Upper lobe of right lung (tissue), 1 donor: ENCODE results near the gene MOB2. TPM values are rescaled to one million over a fixed set of nuclear protein-coding genes. Genes with fewer than 3 reads are reported as not detected.

Experiments
- ATAC-seq: fragments of 200-7000 bp; cut with Tn5 transposase; one replicate; pipeline ENCODE4 v1.9.1; 2020; ENCODE audit warnings: mild to moderate bottlenecking, moderate library complexity
- DNase-seq: peaks from one replicate; pipeline ENCODE4 v3.0.0-alpha.2; 2020
- H3K27ac ChIP-seq: fragments of 200-600 bp; one replicate; pipeline ENCODE4 v1.8.0; 2022
- H3K27me3 ChIP-seq: fragments of 200-600 bp; one replicate; pipeline ENCODE4 v1.8.0; 2022; ENCODE audit warnings: mild to moderate bottlenecking
- H3K36me3 ChIP-seq: fragments of 200-600 bp; one replicate; pipeline ENCODE4 v1.8.0; 2022
- H3K4me1 ChIP-seq: fragments of 200-600 bp; one replicate; pipeline ENCODE4 v1.8.0; 2022
- H3K4me3 ChIP-seq: fragments of 200-600 bp; one replicate; pipeline ENCODE4 v1.8.0; 2022; ENCODE audit warnings: mild to moderate bottlenecking
- H3K9me3 ChIP-seq: fragments of 200-600 bp; one replicate; pipeline ENCODE4 v1.8.0; 2022
- intact Hi-C: fragments of 100-400 bp; cut with DNase I; formaldehyde crosslinking; loops from one replicate; pipeline ENCODE4 v1.11.0; 2022
- total RNA-seq: library from RNA; stranded (reverse); fragmentation: NEBNext Ultra II Directional; extraction: Animal tissue kit (Norgen Biotek cat#: 25700); gene quantifications from one replicate; pipeline ENCODE4 v1.2.1, GENCODE V29; 2021
- TF ChIP-seq, protein P1 (sequence below): fragments of 200-600 bp; IDR thresholded peaks from one replicate; pipeline ENCODE4 v1.8.0; 2022; ENCODE audit warnings: antibody characterized with exemption
- donor health status: DM: no; HTN: yes; CAD: no; lungs with severe emphysema.

MOB2 gene
- total RNA-seq, 1 donor from 2014 or later = 58.9 TPM

DNA sequence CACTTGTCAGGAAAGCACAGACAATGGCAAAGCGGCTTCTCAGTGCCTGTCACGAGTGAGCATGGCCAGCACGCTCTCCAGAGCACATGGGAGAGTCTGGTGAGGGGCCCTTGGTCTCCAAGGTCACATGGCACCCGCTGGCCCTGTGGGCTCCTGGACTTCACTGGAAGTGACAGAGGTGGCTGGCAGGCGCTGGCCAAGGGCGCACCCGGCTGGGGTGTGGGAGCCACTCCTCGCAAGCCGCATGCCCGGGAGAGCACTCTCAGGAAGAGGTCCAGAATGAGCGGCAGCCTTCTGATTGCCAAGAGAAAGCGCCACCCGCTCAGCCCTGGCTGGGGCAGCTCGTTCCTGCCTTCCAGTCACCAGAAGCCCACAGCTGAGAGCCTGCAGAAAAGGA, 17.1 kb upstream of the MOB2 start:
- Histone ChIP-seq H3K27me3 (no peaks in the 10 kb centered on the region), H3K9me3 (no peaks in the 10 kb centered on the region), H3K4me3 (no peak overlapping the region), H3K36me3 (no peaks in the 10 kb centered on the region), H3K4me1 (peaks cover 39% of the 10 kb centered on the region), H3K27ac (no peak overlapping the region)
- intact Hi-C loops = loop anchor here (10.0 kb wide), 1 partner anchor 299 kb away; no protein-coding TSS in a partner anchor
- peak; percentile 71 for ATAC-seq
- peak; percentile 76 for DNase-seq
- TF ChIP-seq, protein P1, sequence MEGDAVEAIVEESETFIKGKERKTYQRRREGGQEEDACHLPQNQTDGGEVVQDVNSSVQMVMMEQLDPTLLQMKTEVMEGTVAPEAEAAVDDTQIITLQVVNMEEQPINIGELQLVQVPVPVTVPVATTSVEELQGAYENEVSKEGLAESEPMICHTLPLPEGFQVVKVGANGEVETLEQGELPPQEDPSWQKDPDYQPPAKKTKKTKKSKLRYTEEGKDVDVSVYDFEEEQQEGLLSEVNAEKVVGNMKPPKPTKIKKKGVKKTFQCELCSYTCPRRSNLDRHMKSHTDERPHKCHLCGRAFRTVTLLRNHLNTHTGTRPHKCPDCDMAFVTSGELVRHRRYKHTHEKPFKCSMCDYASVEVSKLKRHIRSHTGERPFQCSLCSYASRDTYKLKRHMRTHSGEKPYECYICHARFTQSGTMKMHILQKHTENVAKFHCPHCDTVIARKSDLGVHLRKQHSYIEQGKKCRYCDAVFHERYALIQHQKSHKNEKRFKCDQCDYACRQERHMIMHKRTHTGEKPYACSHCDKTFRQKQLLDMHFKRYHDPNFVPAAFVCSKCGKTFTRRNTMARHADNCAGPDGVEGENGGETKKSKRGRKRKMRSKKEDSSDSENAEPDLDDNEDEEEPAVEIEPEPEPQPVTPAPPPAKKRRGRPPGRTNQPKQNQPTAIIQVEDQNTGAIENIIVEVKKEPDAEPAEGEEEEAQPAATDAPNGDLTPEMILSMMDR = no peak

DNA sequence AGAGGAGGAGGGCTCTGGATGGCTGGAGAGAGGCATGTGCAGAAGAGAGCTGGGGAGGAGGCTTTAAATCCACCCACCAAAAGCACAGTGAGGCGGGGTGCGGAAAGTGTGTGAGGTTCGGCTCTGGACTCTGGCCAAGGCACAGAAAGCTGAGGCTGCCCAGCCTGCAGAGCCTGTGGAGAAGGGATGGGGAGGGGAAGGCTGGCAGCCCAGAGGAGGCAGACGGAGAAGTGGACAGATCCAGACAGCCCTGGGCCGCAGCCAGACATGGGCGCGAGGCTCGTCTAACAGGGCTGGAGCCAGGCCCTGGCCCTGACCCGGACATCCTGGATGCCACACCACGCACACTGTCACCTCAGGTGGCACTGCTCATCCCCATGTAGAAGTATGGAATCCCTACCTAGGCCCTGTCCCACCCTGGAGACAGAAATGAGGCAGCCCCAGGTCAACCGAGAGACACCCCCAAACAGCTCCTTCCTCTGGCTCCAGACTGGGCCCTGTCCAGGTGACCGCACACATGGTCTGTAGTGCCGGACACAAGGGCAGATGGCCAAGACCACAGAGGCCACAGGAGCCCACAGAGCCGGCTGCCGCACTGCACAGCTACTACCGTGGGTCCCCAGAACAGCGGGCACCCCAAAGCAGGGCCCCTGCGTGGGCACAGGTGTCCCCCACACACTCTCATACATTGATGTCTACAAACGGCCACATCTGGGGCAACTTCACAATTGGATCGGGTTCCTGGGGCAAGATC, 16.6 kb upstream of the MOB2 start:
- no peak for DNase-seq
- H3K9me3 ChIP-seq = no peaks in the 10 kb centered on the region
- TF ChIP-seq, protein P1 = no peak
- H3K36me3 ChIP-seq = no peaks in the 10 kb centered on the region
- no peak overlapping the region for H3K4me3 ChIP-seq
- H3K27ac ChIP-seq = no peak overlapping the region
- H3K27me3 ChIP-seq = no peaks in the 10 kb centered on the region
- peaks cover 35% of the 10 kb centered on the region for H3K4me1 ChIP-seq
- intact Hi-C loops = loop anchor here (10.0 kb wide), 1 partner anchor 298 kb away; no protein-coding TSS in a partner anchor
- peak; percentile 15 for ATAC-seq

- no peak overlapping the region for H3K4me3 ChIP-seq
- no peaks in the 10 kb centered on the region for H3K36me3 ChIP-seq
- no peak overlapping the region for H3K27ac ChIP-seq
- no peak for DNase-seq
- TF ChIP-seq, protein P1 = no peak
- ATAC-seq = no peak
- intact Hi-C loops = loop anchor here (10.0 kb wide), 1 partner anchor 298 kb away; no protein-coding TSS in a partner anchor
- no peaks in the 10 kb centered on the region for H3K27me3 ChIP-seq
- H3K4me1 ChIP-seq = peaks cover 32% of the 10 kb centered on the region
- H3K9me3 ChIP-seq = no peaks in the 10 kb centered on the region
Measured at GRCh38 chr11:1502168-1502953, 15.8 kb upstream of the MOB2 start.

GRCh38 chr11:1501421-1502167, 15.0 kb upstream of the MOB2 start:
- TF ChIP-seq, protein P1 = no peak
- intact Hi-C loops = loop anchor here (10.0 kb wide), 1 partner anchor 297 kb away; no protein-coding TSS in a partner anchor
- Histone ChIP-seq H3K36me3 (no peaks in the 10 kb centered on the region), H3K27me3 (no peaks in the 10 kb centered on the region), H3K27ac (no peak overlapping the region), H3K4me3 (no peak overlapping the region), H3K9me3 (no peaks in the 10 kb centered on the region), H3K4me1 (peaks cover 24% of the 10 kb centered on the region)
- DNase-seq (no peak), ATAC-seq (no peak)
